A549 (cell line): ENCODE results near the gene SYPL1.

Experiments used
- CTCF ChIP-seq: fragments of >200 bp; sonication (Bioruptor Twin); formaldehyde crosslinking; IDR thresholded peaks from 3 replicates; pipeline ENCODE4 v1.5.1; 2016
- KDM1A ChIP-seq: fragments of 200-600 bp; sonication (generic); IDR thresholded peaks from 2 replicates; pipeline ENCODE4 v1.6.1; 2016; ENCODE audit warnings: low read depth, mild to moderate bottlenecking
- MAX ChIP-seq: IDR thresholded peaks from 2 replicates; pipeline ENCODE4 v1.6.1; 2012
- POLR2A ChIP-seq: IDR thresholded peaks from 2 replicates; pipeline ENCODE4 v1.6.1; 2012; ENCODE audit warnings: mild to moderate bottlenecking, low read length
- ZSCAN20 ChIP-seq: fragments of 250-450 bp; sonication (Bioruptor Pico); IDR thresholded peaks from 2 replicates; pipeline ENCODE4 v1.8.0; 2022; ENCODE audit warnings: mild to moderate bottlenecking, moderate library complexity

- no peak for TF ChIP-seq CTCF
- TF ChIP-seq MAX, result no peak
- TF ChIP-seq KDM1A, result no peak
- TF ChIP-seq POLR2A, result no peak
- TF ChIP-seq ZSCAN20, result no peak
Observed at GRCh38 chr7:106129291-106129690, 17.2 kb upstream of the SYPL1 start.
